Activated gamma-delta T cell treated with Interleukin-2 at 50 U/mL for 16 hours (primary cell): ENCODE results near the gene PCMTD2.
A peak's percentile ranks its signal among the peaks of the same experiment; 100 is the strongest.
"Not testable (repeated sequence)": the region's sequence is repeated elsewhere in the genome, so short reads cannot be mapped to it uniquely, and the experiment has no call there.

Experiments
- DNase-seq: peaks from one replicate; pipeline ENCODE4 v3.0.0-alpha.2; 2020

PCMTD2 gene

DNA sequence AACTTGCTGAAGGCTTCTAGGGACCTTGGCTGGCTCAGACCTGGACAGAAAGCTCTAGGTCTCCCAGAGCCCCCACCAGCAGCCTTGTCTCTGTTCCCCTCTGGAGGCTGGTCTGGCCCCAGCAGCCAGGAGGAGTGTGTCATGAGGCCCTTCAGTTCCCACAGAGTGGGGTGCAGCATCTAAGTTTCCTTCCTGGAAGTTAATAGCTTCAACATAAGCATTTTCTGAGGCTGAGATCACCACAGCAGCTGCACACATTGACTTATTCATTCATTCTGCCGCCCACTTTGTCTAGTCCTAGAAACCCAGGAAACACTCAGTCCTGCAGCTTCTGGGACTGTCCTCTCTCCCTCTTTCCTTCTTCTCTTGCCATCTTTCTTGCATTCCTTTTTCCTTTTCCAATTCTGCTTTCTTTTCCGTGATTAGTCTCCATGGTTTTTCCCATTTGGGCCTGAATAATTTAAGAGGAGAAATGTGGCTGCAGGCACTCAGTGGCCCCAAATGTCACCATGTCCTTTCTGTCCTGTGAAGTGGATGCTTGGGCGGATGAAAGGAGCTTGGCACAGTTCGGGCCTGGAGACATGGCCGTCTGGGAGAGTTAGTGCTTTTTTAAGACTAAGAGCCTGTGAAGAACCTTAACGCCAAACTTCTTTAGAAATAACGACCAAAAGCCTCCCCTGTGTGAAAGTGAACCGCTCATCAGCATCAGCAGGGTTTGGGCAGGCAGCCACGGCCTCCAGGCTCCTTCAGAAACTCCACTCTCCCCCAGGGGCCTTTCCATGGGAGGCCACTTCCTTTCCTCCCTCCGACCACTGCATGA, 31.0 kb upstream of the PCMTD2 start:
- DNase-seq = no peak

DNA sequence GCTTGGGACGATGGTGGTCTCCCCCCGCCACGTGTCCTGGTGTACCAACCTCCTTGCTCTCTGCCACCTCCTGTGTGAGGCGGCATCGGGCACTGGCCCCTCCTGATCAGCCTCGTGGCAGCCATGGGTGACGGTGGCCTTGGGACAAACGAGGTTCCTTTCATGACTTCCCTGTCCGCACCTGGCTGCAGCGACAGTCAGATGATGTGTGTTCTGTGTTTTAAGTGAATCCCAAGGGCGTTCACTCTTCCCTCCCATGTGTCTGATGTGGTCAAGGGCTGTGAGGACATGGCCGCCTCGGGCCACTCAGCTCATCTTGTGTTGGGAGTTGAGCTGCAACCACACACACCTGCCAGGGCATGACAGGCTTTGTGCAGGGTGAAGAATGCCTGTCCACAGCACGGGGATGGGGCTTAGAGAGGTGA, 30.4 kb upstream of the PCMTD2 start:
- no peak for DNase-seq

DNA sequence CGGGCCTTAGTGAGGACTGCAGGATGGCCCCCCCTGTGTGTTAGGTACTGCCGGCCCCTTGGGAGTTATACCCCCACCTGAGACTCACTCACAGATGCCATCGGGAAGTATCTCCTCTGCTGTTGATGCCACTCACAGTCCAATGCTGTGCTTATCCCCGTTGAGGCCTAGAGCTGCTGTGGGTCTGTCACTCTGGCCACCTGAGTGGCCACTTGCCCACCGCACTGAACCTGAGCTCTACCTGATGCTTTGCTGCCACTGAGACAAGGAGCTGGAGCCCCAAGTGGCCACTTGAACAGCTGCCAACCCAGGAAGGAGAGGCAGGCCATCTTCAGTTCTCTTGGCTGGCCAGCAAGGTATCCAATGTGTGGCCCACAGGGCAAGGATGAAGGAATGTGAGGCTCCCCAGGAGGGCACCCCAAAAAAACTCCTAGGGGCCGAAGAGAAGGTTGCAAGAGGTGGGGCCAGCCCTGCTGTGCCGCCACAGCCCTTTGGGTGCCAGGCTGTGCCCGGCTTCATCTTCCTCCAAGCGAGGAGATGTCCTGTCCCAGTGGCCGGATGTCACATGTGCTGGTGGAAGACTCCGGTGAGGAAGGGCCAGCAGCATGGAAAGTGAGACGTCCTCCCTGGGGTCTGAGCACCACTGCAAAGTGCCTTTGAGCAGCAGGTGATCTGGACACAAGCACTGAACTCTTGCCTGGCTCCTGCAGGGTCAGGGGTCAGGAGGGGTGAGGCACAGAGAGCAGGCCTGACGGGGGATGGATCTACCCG, 29.5 kb upstream of the PCMTD2 start:
- no peak for DNase-seq

DNA sequence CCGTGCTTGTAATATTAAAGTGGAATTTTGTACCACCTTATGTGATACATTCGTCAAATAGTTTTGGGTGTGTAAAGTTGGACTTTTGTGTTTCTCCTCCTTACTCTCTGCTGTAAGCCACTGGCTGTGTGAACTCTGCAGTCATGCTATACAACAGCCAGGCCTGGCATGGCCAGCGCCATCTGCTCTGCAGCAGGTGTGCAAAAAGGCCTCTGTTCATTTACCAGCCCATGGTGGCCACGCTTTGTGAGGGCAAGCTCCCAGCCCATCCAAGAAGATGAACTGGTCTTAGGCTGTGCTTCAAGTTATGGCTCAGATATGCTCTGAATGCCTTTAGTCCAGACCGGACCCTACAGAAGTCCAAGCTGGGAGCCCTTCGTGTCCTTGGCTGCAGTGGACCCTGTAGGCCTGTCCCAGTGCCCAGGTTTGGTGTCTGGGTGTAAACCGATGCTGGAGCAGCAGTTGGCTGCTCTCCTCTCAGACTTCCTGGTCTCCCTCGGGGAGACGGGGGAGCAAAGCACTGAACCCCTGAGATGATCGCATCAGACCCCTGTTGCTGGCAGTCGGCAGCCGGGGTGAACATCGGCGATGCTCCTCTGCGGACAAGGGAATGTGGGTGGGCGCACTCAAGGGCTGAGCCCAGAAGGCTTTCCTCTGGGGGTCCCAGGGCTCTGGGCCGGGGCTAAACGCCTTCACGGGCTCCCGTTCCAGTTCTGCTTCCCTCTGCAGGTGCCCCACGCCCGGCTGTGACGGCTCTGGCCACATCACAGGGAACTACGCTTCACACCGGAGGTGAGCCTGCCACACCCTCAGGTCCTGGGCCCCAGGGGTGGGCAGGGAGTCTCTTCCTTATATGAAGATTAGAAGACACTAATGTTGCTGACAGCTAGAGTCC, 28.6 kb upstream of the PCMTD2 start:
- DNase-seq = peak; percentile 22

DNA sequence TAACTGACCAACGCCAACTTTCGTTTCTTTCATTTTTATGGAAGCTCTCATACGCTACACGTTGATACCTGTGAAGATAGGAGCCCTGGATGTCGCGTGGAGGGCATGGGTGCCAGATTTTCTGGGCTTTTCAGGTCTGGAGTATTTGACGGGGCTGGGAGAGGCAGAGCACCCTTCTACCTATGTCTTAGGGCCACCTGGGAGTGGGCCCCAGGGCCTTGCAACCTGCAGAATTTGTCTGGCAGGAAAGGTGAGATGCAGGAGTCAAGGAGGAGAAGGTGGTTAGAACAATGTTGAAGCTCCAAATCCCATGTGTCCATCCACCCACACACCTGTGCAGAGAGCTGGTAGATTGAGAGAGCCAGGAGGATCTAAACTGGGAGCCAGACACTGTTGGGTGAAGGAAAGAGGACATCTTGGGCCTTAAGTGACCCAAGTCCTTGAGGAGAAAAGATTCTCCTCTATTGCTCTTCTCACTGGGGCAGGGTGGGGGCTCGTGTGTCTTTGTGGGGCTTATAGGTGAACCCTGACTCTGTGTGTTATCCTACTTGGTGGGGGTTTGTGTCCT, 27.4 kb upstream of the PCMTD2 start:
- DNase-seq = no peak

DNA sequence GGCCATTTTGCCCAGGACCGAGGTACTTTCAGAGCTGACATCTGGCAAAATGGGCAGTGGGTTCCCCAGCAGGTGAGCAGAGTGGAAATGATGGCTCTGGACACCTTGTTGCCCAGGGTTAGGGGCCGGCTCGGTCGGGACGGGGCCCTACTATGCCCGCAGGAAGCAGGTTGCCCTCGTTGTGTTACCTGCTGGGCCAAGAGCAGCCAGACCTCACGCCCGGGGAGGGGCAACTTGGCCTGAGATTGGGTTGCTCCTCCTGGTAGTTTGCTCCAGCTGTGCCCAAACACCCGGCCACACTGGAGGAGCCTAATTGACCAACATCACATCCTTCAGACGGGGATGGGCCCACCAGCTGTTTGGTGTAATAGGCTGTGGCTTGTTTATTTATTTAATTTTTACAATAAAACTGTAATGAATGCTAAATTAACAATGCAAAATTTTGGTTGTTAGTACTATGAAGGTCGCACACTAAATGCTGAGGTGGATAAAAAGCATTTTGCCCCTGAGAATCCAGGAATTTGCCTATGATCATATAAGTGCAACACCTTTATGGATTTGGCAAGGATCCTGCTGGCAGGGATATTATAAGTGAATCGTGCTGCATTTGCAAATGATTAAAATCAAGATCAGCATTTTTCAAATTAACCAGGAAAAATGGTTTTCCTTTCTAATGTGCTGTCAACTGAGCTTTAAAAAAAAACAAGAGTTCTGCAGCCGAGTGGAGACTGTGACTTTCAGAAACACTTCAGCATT, 26.6 kb upstream of the PCMTD2 start:
- DNase-seq = no peak

DNA sequence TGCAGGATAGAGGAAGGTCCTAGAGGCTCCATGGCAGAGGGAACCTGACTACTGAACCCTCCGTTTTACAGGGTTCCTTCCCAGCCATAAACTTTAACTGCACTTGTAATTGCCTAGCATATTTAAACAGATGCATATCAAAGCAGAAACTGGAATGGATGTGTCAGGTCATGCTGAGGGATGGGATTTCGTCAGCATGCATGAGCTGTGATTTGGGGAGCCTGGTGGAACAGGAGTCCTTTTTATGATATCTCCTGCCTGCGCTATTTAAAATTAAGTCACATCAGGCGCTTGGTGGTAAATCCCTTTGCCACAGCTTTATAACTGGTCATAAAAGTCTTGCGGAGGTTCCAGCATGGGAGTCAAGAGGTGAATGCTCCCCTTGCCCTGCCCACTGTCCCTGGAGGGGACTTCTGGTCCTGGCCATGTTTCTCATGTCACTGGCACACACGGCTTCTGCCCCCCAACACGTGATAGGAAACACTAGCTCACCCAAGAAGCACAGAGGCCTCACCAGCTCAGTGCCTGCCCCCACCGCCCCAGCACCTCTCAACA, 26.0 kb upstream of the PCMTD2 start:
- DNase-seq = no peak

DNA sequence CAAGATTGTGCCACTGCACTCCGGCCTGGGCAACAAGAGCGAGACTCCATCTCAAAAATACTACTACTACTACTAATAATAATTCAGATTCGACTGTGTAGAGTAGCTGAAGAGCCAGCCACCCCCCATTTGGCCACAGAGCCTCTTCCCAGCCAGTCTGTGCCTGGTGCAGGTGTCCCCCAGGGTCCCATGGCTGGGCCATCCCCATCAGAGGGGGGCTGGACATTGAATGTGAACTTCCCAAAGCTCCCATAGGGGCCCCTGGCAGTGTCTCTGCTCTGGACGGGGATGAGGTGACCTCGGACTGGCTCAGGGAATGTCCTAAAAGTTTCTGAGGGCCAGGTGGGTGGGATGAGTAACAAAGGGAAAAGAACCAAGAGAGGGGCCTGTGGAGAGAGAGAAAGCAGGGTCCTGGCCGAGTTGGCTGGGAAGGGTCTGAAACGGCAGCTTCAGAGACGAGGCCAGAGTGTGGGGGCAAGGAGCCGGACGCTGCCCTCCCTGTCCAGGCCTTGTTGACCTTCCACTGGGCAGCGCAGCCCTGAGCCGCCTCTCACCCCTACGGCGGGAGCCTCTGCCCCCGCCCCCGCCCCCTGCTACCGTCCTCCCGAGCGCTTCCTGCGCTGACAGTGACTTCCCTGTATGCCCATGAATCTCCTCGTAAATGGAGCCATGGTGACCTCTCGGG, 24.9 kb upstream of the PCMTD2 start:
- no peak for DNase-seq

DNA sequence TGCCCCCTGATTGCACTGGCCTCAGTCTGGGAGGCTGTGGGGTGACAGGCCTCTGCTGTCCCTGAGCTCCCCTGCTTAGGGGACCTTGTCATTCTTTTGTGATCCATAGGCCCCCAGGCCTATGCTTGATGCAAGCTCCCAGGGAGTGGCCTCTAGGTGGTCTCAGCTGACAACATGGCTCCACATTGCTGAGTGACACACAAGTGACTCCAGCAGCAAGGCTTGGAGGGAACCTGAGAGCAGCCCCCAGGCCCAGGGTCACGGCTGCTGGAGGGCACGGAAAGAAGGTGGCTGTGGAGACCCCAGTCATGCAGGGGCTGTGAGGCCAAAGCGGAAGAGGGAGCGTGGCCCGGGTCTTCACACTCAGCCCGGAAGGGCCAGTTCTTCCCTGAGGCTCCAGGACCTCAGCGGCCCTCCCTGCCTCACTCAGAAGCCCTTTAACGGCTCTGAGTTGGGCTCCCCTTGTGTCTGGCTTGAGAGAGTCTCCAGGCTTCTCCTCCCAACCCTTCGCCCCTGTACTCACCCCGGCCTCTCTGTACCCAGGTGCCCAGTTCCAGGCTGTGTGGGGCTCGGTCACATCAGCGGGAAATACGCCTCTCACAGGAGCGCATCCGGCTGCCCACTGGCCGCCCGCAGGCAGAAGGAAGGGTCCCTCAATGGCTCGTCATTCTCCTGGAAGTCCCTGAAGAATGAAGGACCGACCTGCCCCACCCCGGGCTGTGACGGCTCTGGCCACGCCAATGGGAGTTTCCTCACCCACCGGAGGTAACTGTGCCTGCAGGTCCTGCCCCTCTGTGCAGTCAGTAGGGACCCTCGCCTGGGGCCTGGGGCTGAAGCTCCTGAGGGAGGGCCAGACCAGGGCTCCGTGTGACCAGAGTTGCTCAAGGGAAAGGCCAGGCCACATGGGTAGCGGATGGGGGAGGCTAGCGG, 23.7 kb upstream of the PCMTD2 start:
- no peak for DNase-seq

DNA sequence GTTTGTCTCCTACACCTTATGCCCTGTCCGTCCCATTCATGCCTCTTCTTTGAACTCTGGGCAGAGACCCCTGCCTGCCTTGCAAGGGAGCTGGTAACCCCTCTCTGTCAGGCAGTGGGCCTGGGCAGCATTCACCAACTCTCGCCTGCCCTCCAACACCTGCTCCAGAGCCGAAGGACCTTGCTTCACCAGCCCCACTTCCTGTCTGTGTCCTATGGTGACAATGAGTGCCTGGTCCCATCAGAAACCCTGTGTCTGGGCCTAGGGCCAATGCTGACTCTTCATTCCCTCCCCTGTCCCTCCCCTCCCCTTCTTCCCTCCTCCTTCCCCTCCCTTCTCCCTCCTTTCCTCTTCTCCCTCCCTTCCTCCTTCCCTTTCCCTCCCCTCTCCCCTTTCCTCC, 22.8 kb upstream of the PCMTD2 start:
- DNase-seq = no peak

DNA sequence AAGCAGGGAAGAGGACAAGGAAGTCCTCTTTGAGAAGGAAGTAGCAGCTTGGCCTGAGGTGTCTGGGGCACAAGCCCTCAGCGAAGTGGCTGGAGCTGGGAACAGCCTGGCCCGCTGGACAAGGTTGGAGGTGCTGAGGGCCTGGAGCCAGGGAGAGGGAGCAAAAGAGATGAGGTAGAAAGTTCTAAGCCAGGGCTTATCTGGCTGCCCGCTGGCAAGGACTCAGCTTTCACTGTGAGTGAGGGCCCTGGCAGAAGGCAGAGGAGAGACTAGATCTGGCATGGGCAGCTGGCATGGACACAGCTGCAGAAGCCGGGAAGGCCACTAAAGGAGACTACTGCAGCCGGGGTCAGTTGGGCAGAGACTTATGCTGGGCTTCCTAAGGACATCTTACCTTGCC, 21.8 kb upstream of the PCMTD2 start:
- DNase-seq = no peak

DNA sequence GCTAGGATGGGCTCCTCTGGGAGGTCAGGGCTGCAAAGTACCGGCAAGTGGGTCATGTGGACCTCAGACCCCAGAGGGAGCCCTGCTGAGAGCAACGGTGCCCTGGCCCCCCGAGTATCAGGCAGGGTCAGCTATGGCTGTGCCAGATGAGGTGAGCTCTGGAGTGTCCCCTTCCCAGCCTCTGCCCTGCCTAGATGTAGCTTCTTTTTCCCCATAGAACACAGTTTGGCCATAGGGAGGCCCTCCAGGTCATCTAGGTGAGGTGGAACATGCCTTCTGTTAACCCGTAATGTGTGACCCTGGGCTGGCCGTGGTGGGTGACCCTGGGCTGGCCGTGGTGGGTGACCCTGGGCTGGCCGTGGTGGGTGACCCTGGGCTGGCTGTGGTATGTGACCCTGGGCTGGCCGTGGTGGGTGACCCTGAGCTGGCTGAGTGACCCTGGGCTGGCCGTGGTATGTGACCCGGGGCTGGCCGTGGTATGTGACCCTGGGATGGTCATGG, 21.2 kb upstream of the PCMTD2 start:
- DNase-seq = no peak

DNA sequence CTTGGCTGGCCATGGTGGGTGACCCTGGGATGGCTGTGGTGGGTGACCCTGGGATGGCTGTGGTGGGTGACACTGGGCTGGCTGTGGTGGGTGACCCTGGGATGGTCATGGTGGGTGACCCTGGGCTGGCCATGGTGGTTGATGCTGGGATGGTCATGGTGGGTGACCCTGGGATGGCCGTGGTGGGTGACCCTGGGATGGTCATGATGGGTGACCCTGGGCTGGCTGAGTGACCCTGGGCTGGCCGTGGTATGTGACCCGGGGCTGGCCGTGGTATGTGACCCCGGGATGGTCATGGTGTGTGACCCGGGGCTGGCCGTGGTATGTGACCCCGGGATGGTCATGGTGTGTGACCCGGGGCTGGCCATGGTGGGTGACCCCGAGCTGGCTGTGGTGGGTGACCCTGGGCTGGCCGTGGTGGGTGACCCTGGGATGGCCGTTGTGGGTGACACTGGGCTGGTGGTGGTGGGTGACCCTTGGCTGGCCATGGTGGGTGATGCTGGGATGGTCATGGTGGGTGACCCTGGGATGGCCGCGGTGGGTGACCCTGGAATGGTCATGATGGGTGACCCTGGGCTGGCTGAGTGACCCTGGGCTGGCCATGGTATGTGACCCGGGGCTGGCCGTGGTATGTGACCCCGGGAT, 20.5 kb upstream of the PCMTD2 start:
- not testable (repeated sequence) for DNase-seq

DNA sequence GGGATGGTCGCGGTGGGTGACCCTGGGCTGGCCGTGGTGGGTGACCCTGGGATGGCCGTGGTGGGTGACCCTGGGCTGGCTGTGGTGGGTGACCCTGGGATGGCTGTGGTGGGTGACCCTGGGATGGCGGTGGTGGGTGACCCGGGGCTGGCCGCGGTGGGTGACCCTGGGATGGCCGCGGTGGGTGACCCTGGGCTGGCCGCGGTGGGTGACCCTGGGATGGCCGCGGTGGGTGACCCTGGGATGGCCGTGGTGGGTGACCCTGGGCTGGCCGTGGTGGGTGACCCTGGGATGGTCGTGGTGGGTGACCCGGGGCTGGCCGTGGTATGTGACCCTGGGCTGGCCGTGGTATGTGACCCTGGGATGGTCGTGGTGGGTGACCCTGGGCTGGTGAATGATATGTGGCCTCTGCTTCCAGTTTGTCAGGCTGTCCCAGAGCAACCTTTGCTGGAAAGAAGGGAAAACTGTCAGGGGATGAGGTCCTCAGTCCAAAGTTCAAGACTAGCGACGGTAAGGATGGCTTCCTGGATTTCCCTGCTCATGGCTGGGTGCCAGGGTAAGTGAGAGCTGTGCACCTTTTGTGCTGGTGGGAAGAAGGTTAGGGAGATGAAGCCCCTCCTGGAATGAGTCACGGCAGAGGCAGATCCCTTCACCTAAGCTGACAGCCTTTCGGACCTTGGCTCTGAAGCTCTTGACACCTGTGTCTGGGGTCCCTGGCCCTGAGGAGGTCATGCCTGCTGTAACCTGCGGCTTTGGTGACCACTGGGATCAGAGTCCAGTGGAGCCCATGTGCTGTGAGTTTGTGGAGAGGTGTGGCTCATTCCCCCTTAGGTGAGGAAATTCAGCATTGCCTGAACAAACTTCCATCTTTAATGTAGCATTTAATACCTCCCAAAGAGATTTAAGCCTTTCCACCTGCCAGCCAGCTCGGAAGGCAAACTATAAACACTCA, 19.1 kb upstream of the PCMTD2 start:
- DNase-seq = no peak

DNA sequence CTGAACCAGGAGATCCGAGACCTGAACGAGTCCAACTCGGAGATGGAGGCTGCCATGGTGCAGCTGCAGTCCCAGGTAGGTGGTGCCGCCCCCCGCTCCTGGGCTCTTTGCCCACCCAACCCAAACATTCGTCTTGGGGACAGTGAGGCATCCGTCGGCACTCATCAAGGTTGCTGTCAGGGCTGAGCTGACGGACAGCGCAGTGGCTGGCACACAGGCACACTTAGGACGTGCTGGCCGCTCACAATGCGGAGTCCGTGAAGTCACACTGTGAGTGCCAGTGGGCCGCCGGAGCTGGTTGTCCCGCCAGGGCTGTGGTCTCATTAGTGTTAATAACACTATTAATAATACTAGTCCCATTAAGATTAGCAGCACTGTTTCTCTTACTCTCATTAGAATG, 18.2 kb upstream of the PCMTD2 start:
- DNase-seq = no peak

DNA sequence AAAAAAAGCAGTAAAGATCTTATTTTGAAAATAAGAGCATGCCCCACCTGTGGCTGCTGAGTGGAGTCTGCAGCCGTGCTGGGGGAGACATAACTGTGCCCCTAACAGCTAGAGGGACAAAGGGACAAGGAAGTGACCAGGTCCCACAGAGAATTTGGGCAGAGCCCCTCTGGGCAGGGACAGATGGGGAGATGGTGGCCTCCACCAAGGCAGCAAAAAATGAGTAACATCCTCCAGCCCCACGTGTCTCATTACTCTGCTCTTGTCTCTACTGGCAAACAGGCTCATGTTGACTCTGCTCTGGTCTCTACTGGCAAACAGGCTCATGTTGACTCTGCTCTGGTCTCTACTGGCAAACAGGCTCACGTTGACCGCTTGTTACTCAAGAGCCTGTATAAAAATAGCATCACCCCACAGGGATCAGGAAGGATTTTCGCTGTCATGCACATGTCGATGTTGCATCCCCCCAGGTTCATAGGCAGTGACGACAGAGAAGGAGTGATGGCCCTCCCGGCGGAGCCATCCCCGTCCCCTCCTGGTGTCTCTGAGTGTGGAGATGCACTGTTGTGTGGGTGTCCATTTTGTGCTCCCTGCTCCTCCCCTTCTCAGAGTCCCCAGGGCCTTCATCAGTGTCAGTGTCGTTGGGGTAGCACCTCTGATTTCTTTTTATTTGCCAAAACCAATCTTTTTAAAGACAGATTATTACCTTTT, 17.3 kb upstream of the PCMTD2 start:
- no peak for DNase-seq

DNA sequence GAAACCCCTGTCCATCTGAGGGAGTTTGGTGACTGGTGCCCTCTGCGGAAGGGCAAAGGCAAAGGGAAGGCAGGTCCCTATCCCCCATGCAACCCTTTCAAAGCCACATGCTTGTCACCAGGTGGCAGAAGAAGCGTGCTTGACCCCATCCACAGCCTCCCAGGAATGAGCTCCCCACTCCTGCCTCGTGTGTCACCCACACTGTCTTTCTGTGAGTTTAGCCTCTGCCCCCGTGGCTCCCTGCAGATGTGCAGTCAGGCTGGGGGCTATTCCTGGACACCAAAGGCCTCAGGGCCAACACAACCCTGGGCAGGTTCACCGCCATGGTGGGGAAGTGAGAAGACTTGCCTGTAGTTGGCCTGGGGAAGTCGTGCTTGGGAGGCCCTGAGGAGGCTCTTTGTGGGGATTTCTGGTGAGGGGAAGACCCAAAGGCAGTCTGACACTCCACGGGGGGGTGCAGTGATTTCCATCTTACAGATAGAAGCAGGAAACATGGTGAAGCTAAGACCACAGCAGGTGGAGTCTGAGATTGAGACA, 16.6 kb upstream of the PCMTD2 start:
- no peak for DNase-seq
